ENCODE results near the gene OCA2. TPM values are rescaled to one million over a fixed set of nuclear protein-coding genes. Genes with fewer than 3 reads are reported as not detected.

The OCA2 gene
- total RNA-seq, 4 donors from 2014 or later = 0.19 to 1.1 TPM; not detected in 2

DNA sequence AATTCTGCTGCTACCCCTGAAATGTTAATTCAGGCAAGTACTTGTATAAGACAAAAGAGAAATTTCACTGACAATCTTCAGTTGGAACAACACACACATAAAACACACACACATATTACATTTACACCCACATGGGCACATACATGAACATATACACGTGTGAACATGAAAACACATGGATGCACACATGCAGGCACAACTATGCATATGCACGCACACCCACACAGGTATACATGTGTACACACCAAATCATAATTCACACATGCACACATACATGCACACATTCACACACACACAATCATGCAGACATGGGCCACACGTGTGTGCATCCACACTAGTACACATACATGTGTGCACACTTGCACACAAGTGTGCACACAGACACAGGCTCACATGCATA, 277.8 kb downstream of the OCA2 start:
- DNase-seq (ENCODE audit: low spot score) (no peak), ATAC-seq (ENCODE audit: low FRiP score) (no peak)
- TF ChIP-seq, protein P1, sequence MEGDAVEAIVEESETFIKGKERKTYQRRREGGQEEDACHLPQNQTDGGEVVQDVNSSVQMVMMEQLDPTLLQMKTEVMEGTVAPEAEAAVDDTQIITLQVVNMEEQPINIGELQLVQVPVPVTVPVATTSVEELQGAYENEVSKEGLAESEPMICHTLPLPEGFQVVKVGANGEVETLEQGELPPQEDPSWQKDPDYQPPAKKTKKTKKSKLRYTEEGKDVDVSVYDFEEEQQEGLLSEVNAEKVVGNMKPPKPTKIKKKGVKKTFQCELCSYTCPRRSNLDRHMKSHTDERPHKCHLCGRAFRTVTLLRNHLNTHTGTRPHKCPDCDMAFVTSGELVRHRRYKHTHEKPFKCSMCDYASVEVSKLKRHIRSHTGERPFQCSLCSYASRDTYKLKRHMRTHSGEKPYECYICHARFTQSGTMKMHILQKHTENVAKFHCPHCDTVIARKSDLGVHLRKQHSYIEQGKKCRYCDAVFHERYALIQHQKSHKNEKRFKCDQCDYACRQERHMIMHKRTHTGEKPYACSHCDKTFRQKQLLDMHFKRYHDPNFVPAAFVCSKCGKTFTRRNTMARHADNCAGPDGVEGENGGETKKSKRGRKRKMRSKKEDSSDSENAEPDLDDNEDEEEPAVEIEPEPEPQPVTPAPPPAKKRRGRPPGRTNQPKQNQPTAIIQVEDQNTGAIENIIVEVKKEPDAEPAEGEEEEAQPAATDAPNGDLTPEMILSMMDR (IDR thresholded peaks at IDR 0.05) = no peak

DNA sequence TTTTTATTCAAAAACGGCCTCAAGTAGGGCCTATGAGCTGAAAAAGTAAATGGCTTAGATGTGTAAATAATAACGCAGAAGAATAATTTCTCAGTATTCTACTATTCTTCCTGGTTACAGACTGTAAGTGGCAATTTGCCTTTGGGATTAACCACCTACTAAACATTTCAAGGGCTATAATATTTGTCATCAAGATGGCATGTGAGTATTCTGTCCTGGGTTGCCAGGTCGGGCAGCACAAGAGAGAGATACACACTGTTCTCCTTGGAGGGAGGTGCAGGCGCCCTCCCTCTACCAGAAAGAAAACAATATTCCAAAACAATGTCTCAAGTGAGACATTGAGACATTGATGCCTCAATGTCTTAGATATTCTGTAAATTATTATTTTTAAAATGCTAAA, 278.4 kb downstream of the OCA2 start:
- TF ChIP-seq, protein P1 (IDR thresholded peaks at IDR 0.05) = no peak

DNA sequence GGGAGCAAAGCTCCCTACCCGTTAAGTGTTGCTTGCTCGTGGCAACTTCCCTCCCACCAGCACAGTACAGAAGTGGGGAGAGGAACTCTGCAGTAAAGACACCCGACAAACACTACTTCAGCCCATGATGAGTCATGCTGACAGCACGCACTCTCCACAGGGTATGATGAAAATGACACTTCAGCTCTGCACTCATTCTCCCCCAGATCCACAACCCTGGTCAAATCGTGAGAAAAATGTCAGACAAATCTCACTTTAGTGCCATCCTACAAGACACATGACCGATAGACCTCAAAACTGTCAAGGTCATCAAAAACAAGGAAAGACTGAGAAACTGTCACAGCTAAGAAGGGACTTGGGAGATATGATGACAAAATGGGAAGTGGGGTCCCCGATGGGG, 278.9 kb downstream of the OCA2 start:
- no peak for DNase-seq (ENCODE audit: low spot score)
- TF ChIP-seq, protein P1 (IDR thresholded peaks at IDR 0.05) = no peak
- ATAC-seq (ENCODE audit: low FRiP score) = no peak

More for the DNA sequence above, 278.4 kb downstream of the OCA2 start:
- no peak for ATAC-seq (ENCODE audit: low FRiP score)
- no peak for DNase-seq (ENCODE audit: low spot score)

DNA sequence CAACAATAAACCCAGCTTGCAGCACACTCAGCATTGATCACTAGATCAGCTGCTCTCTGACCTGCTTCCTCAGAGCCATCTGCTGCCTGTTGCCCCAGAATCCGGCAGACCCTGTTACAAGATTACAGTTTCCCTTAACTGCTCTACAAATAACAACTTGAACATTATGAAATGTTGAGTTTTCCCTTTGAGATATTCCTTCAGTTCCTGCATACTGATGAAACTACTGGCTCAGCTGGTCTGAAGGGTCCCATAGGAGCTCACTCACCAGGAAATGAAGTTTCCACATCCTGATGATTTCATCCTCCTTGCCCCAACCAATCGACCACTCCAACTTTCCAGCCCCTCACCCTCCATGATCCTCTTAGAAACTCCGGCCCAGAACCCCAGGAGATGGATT, 281.9 kb downstream of the OCA2 start:
- TF ChIP-seq, protein P1 (IDR thresholded peaks at IDR 0.05) = no peak

DNA sequence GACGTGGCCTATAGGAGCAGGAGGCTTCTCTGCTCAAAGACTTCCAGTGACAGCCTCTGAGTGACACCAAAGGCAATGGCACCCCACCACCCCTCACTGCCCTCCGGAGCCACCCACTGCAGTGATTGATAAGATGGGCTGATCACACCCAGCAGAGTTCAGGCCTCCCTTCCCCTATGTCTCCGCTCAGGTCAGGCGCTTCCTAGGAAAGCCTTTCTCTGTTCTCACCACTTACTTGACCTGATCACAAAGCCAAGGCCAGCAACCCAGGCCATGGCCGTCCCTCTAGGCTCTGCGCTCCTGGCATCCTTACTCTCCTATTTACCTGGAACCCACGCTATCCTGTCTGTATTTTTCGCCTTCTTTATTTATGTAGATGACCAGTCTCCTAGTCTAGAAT, 282.3 kb downstream of the OCA2 start:
- ATAC-seq (ENCODE audit: low FRiP score) (no peak), DNase-seq (ENCODE audit: low spot score) (no peak)
- TF ChIP-seq, protein P1 (IDR thresholded peaks at IDR 0.05) = no peak

More for the DNA sequence above, 281.9 kb downstream of the OCA2 start:
- DNase-seq (ENCODE audit: low spot score) (no peak), ATAC-seq (ENCODE audit: low FRiP score) (no peak)

DNA sequence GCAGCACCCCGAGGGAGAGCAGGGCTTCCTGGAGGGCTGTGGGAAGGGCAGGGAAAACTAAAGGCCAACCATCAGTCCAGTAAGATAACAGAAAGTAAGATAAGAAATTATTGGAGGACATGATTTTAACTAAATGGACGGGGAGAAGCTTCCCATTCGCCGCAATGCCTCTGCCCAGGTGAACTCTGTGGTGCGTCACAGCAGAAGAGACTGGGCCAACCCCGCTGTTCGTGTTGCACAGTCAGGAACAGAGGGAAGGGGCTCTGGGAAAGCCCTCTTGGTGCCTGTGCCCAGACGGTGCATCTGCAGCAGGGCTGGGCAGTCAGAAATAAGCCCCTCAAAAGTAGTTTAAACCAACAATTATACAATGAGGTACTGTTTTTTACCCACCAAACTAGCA, 284.1 kb downstream of the OCA2 start:
- DNase-seq (ENCODE audit: low spot score) = no peak
- TF ChIP-seq, protein P1 (IDR thresholded peaks at IDR 0.05) = no peak
- no peak for ATAC-seq (ENCODE audit: low FRiP score)

DNA sequence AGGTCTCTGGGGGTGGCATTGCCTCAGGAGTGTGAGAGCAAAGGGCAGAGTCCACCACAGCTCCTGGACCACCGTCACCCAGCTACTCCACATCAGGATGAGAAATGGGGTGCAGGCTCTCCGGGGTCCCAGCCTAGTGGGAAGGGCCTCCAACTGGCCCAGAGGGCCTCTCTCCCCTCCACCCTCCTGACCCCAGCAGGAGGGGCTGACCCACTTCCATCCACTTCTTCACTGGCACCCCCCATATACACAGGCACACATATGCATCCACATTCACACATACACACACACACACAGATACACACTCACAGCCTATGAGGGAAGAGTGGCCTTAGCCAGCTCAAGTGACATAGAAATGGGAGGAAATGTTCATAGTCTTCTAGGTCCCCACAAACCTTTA, 286.0 kb downstream of the OCA2 start:
- TF ChIP-seq, protein P1 (IDR thresholded peaks at IDR 0.05) = no peak
- no peak for DNase-seq (ENCODE audit: low spot score)
- ATAC-seq (ENCODE audit: low FRiP score) = no peak

Measured in omental fat pad (tissue), 4 donors.